Activated CD4-positive, alpha-beta T cell treated with anti-CD3 and anti-CD28 coated beads, Interleukin-2, Interleukin-4, amounts not matched to agents 100 ng/mL and 50 ng/mL, durations not matched to agents 16 hours and 8 hours (primary cell): ENCODE data around the gene BABAM1.

ENCODE experiments used
- DNase-seq: peaks from one replicate; pipeline ENCODE4 v3.0.0-alpha.2; 2020; ENCODE audit warnings: low spot score

BABAM1 gene

GRCh38 chr19:17303167-17303939, 36.1 kb downstream of the BABAM1 start, which contains the start of gene ABHD8:
TSS of gene ABHD8 (minus strand) at chr19:17303425. CDS start at chr19:17301616, 1,809 bp downstream.
- peak; percentile 95 for DNase-seq

GRCh38 chr19:17303940-17304267, 36.7 kb downstream of the BABAM1 start:
- no peak for DNase-seq

- DNase-seq, result no peak
These were observed 37.4 kb downstream of the BABAM1 start for GRCh38 chr19:17304386-17305215.

GRCh38 chr19:17305216-17305516, 37.9 kb downstream of the BABAM1 start:
- no peak for DNase-seq

GRCh38 chr19:17305517-17306284, 38.5 kb downstream of the BABAM1 start, which contains the start of gene MRPL34:
TSS of gene MRPL34 (plus strand) at chr19:17305872. CDS start at chr19:17305893, 21 bp downstream.
- DNase-seq, result peak; percentile 99

- DNase-seq, result no peak
These were observed 39.1 kb downstream of the BABAM1 start for GRCh38 chr19:17306285-17306714.

- DNase-seq, result no peak
These were observed 40.7 kb downstream of the BABAM1 start for GRCh38 chr19:17307876-17308377.

- peak; percentile 100 for DNase-seq
These were observed 42.1 kb downstream of the BABAM1 start, which contains the start of gene DDA1 for GRCh38 chr19:17309198-17309964. TSS of gene DDA1 (plus strand) at chr19:17309563. CDS start at chr19:17309655, 92 bp downstream.

- DNase-seq, result peak; percentile 15
These were observed 42.8 kb downstream of the BABAM1 start for GRCh38 chr19:17309965-17310461.

GRCh38 chr19:17311455-17312188, 44.4 kb downstream of the BABAM1 start:
- DNase-seq, result no peak

GRCh38 chr19:17312189-17313113, 45.2 kb downstream of the BABAM1 start:
- no peak for DNase-seq

- no peak for DNase-seq
These were observed 46.9 kb downstream of the BABAM1 start for GRCh38 chr19:17314007-17314593.

- no peak for DNase-seq
These were observed 51.7 kb downstream of the BABAM1 start for GRCh38 chr19:17318966-17319365.

- DNase-seq, result no peak
These were observed 52.4 kb downstream of the BABAM1 start for GRCh38 chr19:17319473-17320238.

GRCh38 chr19:17320435-17320834, 53.2 kb downstream of the BABAM1 start:
- DNase-seq, result no peak

GRCh38 chr19:17321655-17322489, 54.6 kb downstream of the BABAM1 start:
- DNase-seq, result no peak

GRCh38 chr19:17322854-17323253, 55.6 kb downstream of the BABAM1 start:
- DNase-seq, result no peak
